CD4-positive, alpha-beta T cell treated with Interleukin-2 at 100 ng/mL for 4 hours (primary cell): ENCODE data around the gene PELI3.
"Not testable (repeated sequence)": the region's sequence is repeated elsewhere in the genome, so short reads cannot be mapped to it uniquely, and the experiment has no call there.

Experiments
- DNase-seq: peaks from one replicate; pipeline ENCODE4 v3.0.0-alpha.2; 2020; ENCODE audit warnings: low spot score

Gene PELI3

DNA sequence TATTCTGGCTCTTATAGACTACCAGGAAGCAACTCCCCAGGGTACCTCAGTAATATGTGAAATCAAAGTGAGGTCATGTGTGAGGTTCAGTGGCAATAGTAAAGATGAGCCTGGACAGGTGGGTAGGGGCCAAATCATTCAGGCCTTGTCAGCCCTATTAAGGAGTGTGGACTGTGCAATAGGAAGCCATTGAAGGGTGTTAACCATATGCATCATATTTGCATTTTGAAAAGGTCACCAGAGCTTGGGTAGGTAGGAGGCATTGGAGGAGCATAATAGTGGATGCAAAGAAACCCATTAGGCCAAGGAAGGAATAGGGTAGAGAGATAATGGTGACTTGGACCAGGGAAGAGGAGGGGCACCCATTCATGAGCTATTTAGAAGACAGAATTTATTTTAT lies 19.7 kb upstream of the PELI3 start:
- DNase-seq = no peak

DNA sequence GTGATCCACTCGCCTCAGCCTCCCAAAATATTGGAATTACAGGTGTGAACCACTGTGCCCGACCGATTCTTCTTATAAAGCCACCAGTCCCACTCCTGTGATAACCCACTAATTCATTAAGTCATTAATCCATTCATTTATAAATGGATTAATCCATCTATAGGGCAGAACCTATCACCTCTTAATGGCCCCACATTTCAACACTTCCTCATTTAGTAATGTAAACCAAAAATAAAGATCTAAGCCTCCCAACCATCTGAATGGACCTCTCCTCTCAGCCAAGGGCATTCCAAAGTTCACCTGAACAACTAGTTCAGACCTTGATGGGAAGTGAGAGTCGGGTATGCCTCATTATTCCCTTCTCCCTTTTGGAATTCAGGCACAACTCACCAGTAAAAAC lies 18.2 kb upstream of the PELI3 start:
- no peak for DNase-seq

DNA sequence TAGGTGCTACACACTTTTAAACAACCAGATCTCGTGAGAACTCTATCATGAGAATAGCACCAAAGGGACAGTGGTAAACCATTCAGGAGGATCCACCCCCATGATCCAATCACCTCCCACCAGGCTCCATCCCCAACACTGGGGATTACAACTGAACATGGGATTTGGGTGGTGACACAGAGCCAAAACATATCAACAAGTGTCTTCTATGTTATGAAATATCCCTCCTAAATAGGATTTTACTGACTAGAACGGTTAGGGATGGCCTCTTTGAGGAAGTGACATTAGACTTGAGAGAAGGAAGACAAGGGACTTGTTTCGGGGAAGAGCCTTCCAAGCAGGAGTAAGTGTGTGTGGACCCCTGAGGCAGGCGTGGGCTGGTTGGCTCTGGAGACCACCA lies 16.1 kb upstream of the PELI3 start:
- DNase-seq = no peak

DNA sequence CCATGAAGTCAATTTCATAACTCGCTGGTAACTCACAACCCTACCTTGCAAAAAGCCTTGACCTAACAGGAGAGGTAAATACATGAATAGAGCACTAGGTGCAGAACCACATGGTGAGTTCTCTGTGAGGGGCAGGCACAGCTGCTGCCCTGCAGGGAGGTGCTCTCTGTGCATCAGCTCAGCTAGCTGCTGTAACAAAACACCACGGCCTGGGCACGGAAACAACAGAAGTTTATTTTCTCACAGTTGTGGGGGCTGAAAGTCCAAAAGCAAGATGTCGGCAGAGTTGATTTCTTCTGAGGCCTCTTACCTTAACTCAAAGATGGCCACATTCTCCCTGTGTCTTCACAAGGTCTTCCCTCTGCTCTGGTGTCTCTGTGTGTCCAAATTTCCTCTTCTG lies 15.0 kb upstream of the PELI3 start:
- no peak for DNase-seq

DNA sequence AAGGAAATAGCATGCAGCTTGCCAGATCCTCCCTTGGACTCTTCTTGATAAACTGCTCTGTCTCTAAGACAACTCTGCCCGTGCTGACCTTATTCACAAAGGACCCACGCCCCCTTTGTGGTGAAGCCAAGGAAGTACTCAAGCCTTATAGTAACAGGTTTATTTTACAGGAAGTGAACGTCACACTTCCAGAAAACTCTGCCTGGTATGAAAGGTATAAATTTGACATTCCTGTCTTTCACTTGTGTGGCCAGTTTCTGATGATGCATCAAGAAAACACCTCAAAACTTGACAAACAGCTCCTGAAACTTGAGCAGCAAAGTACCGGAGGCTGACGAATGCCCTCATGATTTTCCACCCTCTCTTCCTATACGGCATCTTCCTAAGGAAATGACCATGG lies 12.5 kb upstream of the PELI3 start:
- DNase-seq = no peak

DNA sequence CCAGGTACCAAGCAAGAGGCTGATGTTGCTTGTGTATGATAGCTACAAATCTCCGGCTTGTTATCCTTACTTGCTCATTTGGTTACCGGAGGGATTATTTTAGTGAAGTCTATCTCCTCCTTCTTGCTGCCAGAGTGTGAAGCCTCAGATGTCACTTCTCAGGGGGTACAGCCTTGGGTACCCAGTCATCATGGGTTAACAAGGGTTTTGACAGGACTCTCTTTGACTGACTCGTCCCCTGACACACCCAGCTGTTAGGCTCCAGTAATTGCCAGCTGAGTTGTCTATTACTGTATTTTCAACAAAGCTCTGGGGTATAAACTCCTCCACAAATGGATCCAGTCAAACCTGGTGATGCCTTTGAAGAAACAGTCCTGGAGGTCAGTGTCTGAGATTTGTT lies 11.9 kb upstream of the PELI3 start:
- no peak for DNase-seq

DNA sequence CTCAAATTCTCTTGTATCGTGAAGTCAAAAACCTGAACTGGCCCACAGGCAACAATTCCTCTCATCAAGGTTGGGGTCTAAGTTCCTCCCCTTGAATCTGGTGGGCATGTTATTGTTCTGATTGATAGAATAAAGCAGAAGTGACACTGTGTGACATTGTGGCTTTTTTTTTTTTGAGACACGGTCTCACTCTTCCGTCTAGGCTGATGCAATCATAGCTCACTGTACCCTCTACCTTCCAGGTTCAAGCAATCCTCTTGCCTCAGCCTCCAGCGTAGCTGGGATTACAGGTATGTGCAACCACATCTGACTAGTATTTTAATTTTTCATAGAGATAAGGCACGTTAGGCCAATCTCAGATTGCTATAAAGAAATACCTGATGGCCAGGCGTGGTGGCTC lies 8.9 kb upstream of the PELI3 start:
- DNase-seq = no peak

DNA sequence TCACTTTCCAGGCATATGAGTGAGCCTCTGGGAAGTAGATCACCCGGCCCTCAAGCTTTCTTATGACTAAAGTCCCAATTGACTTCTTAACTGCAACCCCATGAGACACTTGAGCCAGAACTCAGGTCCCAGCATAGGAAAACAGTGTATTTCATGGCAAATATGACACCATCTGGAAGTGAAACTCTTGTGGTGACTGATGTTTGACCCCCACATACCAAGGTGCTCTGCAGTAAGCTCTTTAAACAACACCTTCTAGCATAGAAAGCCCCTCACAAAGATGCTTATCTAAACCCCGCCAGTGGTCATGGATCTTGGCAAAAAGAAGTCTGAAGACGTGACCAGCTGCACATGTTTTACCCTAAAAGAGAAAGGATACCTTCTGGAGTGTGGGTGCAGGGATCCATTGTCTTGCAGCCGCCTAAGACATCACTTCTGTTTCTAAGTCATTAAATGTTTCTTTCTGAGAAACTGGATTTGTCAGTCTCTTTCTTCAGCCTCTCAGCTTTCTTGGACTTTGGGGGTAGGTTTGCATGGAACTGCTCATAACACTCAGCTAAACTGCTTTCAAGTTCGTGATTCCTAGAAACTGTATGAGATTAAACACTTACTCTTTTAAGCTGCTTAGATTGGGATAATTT lies 7.4 kb upstream of the PELI3 start:
- no peak for DNase-seq

DNA sequence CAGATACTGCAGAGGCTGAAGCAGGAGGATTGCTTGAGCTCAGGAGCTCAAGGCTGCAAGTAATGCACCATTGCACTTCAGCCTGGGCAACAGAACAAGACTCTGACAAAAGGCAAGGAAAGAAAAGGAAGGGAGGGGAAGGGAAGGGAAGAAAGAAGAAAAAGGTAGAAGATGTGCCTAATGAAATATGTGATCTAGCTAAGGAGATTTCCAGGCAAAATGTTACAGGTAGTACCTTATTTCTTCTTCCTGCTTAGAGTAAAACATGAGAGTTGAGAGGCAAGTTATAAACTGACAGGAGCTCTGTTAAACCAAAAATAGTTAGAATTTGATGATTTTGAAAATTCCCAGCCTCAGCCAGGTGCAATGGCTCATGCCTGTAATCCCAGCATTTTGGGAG lies 4.7 kb upstream of the PELI3 start:
- no peak for DNase-seq

DNA sequence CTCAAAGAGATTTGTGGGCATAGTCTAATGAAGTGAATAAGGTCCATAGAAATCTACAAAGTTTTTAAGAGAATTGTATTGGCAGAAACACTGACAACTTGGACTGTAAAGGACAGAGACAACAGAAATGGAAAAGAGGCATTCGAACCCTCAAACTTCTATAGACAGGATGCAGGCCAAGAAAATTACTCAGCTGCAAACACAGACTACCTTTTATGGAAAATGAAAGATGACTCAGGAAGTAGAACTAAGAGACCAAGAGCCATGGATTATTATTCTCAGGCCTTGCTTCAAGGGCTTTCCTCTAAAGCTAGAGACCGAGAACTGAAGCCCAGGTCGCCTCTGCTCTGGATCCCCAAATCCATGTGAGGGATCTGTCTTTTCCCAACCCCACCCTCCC lies 3.8 kb upstream of the PELI3 start:
- DNase-seq = no peak

DNA sequence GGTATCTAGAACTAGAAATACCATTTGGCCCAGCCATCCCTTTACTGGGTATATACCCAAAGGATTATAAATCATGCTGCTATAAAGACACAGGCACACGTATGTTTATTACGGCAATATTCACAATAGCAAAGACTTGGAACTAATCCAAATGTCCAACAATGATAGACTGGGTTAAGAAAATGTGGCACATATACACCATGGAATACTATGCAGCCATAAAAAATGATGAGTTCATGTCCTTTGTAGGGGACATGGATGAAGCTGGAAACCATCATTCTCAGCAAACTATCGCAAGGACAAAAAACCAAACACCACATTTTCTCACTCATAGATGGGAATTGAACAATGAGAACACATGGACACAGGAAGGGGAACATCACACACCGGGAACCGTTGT lies 2.6 kb upstream of the PELI3 start:
- not testable (repeated sequence) for DNase-seq

DNA sequence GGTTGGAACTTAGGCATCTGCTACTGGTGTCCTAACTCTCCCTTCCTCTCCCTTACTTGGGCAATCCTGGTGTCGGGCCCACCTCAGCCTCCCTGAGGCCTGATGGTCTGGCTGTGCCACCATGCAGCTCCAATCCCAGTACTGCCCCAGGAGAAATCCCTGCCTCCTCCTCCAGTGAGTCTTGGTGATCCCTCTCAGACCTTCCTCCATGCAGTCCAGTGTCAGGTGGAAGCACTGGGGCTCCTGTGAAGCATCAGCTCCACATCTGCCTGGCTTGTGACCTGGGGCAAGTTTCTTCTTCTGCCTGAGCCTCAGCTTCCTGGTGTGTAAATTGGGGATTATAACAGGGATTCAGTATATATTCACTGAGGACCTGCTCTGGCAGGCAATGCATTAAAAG lies 1.8 kb upstream of the PELI3 start:
- no peak for DNase-seq

DNA sequence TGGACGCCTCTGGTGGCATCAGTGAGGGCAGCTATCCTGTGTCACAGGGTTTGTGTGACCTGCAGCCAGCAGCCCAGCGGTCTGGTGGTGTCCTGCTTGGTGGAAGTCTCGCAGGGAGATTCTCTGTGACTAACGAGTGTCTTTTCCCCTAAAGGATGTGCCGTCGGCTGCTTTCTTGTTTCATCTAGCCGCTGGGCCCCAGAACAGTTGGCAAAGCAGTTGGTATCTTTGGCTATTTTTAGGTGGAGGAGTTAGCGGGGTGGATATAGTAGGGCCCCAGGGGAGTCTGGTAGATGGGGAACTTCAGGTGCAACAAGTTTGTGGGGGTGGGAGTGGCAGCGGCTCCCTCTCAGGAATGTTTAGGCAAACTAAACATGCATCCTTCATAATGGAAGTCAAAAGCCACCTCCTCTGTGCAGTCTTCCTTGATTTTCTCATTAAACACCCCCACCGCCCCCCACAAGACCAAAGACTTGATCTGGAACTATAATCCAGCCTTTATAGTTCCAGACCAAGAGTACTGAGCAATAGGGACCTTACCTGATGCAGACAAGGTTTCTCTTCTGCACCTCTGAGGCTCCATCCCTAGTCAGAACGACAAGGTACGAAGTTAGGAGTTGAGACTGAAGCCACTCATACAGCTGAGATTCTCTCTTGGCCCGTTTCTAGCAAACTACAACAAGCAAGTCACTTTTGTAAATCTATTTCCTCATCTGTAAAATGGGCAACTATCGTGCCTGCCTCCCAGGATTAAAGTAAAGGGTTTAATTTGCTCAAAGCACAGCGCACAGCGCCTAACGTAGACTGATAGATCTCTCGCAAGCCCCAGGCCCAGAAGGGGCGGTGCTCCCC lies 1.1 kb upstream of the PELI3 start:
- DNase-seq = no peak

DNA sequence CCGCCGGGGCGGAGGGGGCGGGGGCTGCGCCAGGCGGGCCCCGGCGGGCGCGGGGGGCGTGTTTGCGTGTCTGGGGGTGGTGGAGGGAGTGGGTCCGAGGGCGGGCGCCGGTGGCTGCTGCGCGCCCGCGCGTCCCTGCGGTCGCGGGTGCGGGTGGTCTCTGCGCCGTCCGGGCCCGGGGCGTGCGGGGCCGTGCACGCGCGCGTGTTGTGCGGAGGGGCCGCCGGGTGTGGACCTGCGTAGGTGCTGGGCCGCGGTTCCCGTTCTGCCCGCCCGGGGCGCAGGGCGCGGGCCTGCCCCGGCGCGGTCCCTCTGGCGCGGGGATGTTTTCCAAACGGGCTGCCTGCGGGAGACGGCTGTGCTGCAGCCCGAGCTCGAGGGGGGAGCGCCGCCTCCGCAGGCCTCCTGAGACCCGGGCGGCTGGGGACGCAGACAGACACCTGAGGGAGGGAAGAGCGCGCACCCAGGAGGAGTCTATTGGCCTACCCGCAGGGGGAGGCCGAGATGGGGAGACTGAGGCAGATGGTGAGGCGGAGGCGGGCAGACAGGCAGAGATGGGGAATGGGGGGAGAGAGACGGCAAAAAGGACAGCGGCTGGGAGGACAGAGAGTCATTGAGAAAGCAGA lies 442 bp downstream of the PELI3 start:
- peak; percentile 40 for DNase-seq

DNA sequence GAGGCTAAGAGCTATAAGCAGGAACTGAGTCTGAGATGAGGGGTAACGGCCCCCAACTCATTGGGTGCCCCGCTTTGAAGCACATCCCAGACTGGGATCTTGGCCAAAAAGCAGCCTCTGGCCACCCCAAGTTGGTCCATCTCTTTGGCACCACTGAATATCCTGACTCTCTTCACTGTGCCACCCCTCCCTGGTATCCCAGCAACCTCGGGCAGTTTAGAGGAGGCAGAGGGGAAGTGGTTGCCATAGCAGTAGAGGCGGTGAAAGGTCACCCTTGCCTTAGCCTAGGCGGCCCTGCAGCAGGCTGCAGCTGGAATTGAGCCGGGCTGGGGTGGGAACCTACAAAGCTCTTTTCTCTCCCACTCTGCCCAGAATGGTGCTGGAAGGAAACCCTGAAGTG lies 1.1 kb downstream of the PELI3 start:
- DNase-seq = peak; percentile 13

DNA sequence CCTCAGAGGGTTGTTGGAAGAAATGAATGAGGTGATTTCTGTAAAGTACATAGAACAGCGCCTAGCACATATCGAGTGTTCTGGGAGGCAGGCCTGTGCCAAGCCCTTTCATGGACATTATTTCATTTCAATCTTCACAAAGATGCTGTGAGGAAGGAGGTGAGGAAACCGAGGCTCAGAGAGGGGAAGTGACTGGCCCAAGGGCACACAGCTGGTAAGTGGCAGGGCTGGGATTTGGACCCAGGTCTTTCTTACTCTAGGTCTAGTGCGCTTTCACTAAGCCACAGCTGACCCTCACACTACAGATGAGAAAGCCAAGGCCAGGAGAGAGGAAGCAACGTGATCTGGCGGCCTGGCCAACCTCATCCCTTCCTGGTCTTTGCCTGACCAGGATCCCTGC lies 2.0 kb downstream of the PELI3 start:
- DNase-seq = no peak

DNA sequence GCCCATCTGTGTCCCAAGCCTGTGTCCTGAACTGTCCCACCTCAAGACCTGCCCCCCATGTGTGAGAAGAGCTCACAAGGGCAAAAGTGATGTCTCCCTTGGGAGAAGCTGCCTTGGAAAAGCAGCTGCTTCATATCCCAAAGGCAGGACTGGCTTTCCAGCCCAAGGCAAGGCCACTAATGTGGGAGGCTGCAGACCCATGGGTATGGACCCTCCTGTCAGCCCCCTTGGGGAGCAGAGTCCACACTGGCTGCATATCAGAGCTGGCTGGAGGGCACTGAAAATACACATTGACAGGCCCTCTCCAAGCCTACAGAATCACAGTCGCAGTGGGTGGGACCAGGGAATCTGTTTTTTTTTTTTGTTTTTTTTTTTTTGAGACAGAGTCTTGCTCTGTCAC lies 2.7 kb downstream of the PELI3 start:
- no peak for DNase-seq

DNA sequence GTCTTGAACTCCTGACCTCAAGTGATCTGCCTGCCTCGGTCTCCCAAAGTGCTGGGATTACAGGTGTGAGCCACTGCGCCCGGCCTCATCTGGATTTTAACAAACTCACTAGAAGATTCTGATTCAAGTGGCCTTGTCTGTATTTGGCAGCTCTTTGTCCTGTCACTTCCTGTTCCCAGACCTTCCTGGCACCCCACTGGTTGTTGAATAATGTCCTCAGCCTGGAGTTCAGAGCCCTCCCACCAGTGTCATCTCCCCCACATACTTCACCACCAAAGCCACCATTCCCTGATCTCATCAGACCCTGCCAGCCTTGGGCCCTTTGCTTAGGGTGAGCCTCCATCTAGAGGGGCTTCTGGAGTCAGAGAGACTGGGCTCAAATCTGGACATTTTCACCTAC lies 3.3 kb downstream of the PELI3 start:
- no peak for DNase-seq

DNA sequence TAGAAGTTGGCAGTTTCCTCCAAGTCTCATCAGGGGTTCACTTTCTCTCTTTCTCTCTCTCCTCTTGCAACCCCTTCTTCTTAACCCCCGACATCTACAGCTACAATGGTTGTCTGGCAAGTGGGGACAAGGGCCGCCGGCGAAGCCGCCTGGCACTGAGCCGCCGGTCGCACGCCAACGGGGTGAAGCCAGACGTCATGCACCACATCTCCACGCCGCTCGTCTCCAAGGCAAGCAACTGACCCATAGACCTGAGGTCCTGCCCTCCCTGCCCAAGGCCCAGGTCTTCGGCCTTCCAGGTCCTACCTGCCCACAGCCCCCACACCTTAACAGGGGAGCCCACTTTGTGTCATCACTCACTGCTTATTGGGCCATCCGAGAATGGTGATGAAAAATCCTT lies 4.4 kb downstream of the PELI3 start:
- DNase-seq = no peak

DNA sequence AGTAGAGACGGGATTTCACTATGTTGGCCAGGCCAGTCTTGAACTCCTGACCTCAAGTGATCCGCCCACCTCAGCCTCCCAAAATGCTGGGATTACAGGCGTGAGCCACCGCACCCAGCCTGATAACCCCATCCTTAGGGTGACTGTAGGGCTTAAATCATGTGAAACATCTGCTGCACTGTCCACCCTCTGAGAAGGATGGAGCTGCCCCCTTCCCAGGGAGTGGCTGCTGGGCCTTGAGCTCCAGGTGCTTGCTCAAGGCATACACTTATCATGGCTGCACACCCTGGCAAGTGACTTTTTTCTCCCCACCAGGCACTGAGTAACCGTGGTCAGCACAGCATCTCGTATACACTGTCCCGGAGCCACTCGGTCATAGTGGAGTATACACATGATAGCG lies 5.3 kb downstream of the PELI3 start:
- no peak for DNase-seq

DNA sequence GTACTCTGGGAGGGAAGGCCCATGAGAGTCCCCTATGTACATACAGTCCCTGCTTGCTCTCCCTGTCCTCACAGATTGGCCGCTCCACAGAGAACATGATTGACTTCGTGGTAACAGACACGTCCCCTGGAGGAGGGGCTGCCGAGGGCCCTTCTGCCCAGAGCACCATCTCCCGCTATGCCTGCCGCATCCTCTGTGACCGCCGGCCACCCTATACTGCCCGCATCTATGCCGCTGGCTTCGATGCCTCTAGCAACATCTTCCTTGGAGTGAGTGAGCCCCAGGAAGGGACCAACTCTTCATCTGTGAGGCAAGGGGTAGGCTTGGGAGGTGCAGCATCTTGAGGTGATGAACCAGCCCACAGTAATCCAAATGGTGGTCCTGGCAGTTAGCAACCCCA lies 6.5 kb downstream of the PELI3 start:
- no peak for DNase-seq

DNA sequence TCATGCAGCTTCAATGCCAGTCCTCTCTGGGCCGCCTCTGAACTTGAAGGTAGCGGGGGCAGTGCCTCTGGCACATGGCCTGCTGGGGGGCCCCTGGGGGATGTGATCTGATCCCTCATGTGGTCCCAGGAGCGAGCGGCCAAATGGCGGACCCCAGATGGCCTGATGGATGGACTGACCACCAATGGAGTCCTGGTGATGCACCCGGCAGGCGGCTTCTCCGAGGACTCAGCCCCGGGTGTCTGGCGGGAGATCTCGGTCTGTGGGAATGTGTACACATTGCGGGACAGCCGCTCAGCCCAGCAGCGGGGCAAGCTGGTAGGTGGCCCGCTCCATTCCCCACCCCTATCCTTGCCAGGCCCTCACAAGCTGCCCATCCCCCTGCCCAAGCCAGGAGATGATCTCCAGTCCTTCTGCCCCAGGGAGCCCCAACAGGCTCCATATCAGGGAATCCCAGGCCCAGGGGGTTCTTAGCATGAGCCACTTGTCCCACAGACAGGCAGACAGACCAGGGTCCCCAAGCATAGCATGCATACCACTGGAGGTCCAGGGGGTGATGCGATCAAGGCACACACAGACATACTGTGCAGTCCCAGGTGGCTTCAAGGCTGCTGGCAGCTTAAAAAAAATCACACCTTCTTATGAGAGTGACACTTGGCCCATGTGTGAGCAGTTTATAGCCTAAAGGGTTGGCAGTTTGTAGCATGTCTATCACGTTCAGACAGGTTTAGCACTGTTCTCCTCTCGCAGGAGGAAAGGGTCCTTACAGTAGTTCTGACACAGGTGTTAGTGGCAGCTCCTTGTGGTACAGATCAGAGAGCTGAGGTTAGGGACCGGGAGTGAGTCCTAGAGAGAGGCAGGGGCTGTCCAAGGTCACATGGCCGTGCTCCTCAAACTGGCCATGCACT lies 7.2 kb downstream of the PELI3 start:
- DNase-seq = no peak
